GM20431 (cell line): ENCODE results near the gene NPFFR2.
"Not testable (repeated sequence)": the region's sequence is repeated elsewhere in the genome, so short reads cannot be mapped to it uniquely, and the experiment has no call there.

Source experiments
- in situ Hi-C: fragments of 300-500 bp; cut with MseI, MboI; formaldehyde crosslinking; loops from one replicate; pipeline ENCODE4 v1.15.0; 2020; ENCODE audit warnings: low sequenced_read_pairs; ENCODE audit not compliant: unreplicated experiment

Gene NPFFR2

DNA sequence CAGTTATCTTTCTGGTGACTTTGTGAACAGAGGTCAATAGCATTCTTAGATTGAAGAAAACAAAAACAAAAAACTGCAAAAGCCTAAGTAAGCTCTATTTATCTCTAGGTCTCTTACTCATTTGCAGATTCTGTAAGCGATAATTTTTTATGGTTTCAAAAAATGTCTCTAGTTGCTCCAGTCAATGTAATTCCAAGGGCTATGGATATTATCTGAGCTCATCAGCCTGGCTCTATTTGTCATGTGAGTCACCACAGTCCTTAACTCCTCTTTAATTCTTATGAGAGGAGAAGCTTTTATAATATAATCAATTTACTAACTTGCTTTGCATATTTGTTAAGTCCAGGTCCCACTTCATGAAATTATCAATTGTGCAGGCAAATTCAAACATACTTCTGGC lies 79.1 kb downstream of the NPFFR2 start:
- in situ Hi-C loops: no loop called here

DNA sequence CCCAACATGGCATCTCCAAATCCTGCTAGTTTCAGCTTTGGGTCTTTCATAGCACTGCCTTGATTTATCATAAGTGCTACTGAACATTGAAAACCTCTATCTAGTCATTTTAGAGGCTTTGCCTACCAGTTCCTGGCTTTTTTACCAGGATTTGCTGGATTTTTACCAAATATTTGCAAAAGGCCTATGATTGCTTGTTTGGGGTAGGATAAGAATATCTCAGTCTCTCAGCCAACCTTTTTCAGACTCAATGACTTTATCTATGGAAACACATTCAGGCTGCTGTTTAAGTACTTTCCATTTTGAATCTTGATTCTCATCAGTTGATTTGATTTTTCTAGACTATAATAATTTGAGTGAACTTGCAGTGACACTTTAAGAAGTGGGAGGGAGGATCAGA lies 80.1 kb downstream of the NPFFR2 start:
- in situ Hi-C loops: no loop called here

DNA sequence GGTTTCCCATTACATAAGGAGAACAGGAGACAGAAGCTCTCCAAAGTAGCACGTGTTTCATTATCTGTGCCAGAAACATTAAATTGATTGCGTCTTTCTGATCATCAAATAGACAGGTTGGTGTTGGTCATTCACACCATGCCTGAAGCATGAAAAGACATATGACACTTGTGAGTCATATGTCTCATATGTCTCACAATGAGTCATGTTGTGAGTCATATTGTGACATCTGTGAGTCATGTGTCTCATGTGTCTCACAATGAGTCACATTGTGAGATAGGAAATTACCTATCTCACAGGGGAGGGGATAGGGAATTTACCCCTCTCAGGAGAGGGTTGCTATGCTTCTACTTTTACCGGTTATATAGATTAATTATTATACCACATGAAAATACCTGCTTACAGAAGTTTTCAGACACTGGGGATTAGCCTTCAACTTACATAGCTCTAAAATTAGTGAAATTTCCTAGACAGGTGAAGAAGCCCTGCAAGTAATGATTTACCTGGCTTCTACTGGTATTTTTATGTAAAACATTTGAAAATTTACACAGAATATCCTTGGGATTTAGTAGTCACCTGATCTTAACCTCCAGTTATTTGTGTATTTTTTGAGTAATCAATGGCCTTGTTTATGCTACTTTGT lies 80.8 kb downstream of the NPFFR2 start:
- in situ Hi-C loops: no loop called here

DNA sequence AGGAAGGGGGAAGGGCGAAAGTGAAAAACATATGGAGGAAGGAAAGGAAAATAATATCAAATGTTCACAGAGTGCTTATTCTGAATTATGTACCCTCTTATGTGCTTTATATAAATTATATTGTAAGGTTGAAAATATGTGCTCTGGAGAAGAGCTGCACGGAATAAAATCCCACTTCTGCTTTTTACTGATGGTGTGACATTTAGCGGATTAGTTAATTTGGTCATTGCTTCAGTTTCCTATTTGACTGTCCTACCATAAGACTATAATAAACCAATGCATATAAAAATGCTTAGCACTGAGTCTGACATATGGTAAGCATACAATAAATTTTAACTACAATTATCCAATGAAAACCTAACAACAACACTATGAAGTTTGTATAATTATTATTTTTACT lies 86.2 kb downstream of the NPFFR2 start:
- in situ Hi-C loops: no loop called here

DNA sequence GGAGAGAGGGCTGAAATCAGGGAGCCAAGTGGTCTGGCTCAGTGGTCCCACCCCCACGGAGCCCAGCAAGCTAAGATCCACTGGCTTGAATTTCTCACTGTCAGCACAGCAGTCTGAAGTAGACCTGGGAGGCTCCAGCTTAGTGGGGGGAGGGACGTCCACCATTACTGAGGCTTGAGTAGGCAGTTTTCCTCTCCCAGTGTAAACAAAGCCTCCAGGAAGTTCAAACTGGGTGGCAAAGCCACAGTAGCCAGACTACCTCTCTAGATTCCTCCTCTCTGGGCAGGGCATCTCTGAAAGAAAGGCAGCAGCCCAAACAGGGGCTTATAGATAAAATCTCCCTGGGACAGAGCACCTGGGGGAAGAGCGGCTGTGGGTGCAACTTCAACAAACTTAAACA lies 88.1 kb downstream of the NPFFR2 start:
- in situ Hi-C loops: no loop called here

GRCh38 chr4:72128741-72129140 lies 96.9 kb downstream of the NPFFR2 start:
- in situ Hi-C loops: no loop called here

DNA sequence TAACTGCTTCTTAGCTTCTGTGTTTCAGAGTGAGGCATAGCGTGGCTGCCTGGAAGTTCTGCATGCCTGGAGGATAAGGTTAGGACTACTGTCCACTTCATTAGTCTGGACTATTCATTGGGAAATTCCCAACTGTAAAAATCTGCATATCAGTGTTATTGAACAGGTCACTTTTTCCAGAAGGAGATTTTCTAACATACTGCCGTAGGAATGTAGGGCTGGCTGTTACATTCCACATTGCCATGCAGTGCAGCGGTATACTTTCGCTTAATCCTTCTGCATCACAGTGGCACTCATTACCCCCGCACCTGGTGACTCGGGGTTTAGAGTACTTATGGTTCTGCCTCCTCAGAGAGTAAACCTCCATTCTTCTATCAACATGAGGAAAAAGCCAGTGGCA lies 104.6 kb downstream of the NPFFR2 start:
- in situ Hi-C loops: no loop called here

DNA sequence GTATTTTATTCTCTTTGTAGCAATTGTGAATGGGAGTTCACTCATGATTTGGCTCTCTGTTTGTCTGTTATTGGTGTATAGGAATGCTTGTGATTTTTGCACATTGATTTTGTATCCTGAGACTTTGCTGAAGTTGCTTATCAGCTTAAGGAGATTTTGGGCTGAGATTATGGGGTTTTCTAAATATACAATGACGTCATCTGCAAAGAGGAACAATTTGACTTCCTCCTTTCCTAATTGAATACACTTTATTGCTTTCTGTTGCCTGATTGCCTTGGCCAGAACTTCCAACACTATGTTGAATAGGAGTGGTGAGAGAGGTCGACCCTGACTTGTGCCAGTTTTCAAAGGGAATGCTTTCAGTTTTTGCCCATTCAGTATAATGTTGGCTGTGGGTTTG lies 108.2 kb downstream of the NPFFR2 start:
- in situ Hi-C loops: not testable (repeated sequence)

DNA sequence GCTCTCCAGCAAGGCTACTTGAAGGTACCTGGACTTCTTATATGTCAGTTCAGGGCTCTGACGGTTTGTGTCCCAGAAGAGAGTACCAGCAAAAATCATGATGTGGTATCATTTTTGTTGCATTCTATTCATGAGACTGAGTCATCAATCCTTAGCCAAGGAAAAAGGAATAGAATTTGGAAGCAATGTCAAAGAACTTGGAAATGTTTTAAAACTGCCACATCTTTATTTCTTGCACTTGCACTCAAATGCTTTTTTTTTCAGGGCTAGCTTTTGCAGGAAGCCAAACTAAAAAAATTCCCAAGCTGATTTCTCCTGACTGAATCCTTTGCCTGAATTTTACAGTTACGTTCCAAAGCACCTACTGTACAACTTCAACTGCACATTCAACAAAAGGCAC lies 112.4 kb downstream of the NPFFR2 start:
- in situ Hi-C loops: no loop called here

GRCh38 chr4:72152731-72153130 lies 120.9 kb downstream of the NPFFR2 start:
- in situ Hi-C loops: no loop called here

DNA sequence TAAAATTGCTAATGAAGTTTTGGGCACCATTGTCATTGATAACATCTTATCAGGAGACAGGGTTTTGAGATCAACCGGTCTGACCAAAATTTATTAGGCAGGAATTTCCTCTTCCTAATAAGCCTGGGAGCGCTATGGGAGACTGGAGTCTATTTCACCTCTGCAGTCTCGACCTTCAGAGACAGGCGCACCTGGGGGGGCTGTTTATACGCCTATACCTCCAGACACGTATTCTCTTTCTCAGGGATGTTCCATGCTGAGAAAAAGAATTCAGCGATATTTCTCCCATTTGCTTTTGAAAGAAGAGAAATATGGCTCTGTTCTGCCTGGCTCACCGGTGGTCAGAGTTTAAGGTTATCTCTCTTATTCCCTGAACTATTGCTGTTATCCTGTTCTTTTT lies 121.8 kb downstream of the NPFFR2 start:
- in situ Hi-C loops: not testable (repeated sequence)

DNA sequence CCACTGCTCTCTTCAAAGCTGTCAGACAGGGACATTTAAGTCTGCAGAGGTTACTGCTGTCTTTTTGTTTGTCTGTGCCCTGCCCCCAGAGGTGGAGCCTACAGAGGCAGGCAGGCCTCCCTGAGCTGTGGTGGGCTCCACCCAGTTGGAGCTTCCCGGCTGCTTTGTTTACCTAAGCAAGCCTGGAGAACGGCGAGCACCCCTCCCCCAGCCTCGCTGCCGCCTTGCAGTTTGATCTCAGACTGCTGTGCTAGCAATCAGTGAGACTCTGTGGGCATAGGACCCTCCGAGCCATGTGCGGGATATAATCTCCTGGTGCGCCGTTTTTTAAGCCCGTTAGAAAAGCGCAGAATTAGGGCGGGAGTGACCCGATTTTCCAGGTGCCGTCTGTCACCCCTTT lies 137.5 kb downstream of the NPFFR2 start:
- in situ Hi-C loops: not testable (repeated sequence)

DNA sequence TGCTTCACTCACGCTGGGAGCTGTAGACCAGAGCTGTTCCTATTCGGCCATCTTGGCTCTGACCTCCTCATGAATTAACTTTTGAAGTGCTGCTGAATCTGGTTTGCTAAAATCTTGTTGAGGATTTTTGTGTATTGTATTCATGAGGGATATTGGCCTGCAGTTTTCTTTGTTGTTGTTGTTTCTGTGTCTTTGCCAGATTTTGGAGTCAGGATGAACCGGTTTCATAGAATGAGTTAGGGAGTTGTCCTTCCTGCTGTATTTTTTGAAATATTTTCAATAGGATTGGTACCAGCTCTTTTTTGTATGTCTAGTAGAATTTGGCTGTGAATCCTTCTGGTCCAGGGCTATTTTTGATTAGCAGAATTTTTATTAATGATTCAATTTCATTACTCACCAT lies 138.1 kb downstream of the NPFFR2 start:
- in situ Hi-C loops: no loop called here

DNA sequence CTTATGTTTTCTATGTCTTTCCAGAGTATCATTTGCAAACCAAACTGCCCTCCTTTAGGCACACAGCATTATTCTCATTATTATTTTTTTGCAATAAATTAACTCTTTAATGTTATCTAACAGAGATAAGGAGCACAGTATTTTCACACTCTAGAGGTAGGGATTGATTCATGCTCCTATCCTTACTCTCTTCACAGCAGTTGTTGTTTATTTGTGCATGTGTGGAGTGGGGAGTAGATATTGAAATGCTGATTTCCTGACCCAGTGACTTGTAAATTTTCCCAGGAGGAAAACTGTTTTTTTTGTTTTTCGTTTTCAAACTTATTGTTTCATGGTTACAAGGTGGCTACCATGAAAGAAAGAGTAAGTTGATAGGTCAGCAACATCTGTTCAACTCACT lies 140.0 kb downstream of the NPFFR2 start:
- in situ Hi-C loops: no loop called here

- in situ Hi-C loops: no loop called here
Measured at GRCh38 chr4:72179342-72179741, 147.5 kb downstream of the NPFFR2 start.

DNA sequence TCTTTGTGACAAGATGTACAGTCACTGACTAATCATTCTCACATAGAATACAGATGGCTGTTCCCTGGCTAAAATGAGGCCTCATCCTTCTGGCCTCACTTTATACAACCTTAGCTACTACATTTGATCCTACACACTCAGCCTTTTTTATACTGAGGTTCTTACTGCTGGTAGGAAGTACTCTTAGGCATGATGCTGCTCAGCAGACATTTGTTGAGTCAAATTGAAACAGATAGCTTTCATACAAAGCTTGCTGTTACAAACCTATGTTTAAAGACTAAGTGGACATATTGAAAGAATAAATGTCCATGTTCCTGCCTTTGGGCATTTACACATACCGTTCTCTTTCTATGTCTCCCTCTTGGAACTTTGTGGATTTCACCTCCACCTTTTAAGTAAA lies 154.9 kb downstream of the NPFFR2 start:
- in situ Hi-C loops: no loop called here

- in situ Hi-C loops: no loop called here
Measured at GRCh38 chr4:72194046-72194445, 162.2 kb downstream of the NPFFR2 start.

GRCh38 chr4:72194453-72194852 lies 162.7 kb downstream of the NPFFR2 start:
- in situ Hi-C loops: no loop called here
